Gastrocnemius medialis (tissue), 4 donors: ENCODE data around the gene RACGAP1.

Source experiments
- POLR2A ChIP-seq, 2 donors: fragments of 450-650 bp; IDR thresholded peaks; one replicate each; pipeline ENCODE4 v1.6.1; 2017; ENCODE audit warnings: antibody characterized with exemption in 2 of 2, mild to moderate bottlenecking in 2 of 2, moderate library complexity in 2 of 2
- TF ChIP-seq, protein P1 (sequence below), 5 experiments: fragments of 450-650 bp in 3 of 5; fragments of 200-600 bp in 2 of 5; sonication (generic) in 2 of 5; IDR thresholded peaks in 4 of 5; conservative IDR thresholded peaks in 1 of 5; 1 replicate in 4 of 5; 2 replicates in 1 of 5; pipeline ENCODE4 v1.5.1; 2016 to 2019; ENCODE audit warnings: antibody characterized with exemption in 5 of 5, mild to moderate bottlenecking in 3 of 5, moderate library complexity in 3 of 5

DNA sequence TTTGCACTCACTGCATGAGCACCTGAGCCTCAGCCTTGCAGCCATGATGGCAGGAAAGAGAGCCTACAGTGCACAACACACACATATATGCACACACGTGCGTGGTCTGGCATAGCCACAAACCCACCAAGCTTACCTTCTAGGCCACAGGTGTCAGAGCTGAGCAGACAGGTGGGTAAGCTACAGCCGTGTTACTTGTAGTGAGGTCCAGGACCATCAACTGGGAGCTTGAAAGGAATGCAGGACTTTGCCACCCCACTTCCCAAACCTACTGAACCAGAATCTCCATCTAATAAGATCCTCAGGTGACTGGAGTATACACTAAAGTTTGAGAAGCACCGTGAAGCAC, 34.8 kb upstream of the RACGAP1 start:
- TF ChIP-seq, protein P1, sequence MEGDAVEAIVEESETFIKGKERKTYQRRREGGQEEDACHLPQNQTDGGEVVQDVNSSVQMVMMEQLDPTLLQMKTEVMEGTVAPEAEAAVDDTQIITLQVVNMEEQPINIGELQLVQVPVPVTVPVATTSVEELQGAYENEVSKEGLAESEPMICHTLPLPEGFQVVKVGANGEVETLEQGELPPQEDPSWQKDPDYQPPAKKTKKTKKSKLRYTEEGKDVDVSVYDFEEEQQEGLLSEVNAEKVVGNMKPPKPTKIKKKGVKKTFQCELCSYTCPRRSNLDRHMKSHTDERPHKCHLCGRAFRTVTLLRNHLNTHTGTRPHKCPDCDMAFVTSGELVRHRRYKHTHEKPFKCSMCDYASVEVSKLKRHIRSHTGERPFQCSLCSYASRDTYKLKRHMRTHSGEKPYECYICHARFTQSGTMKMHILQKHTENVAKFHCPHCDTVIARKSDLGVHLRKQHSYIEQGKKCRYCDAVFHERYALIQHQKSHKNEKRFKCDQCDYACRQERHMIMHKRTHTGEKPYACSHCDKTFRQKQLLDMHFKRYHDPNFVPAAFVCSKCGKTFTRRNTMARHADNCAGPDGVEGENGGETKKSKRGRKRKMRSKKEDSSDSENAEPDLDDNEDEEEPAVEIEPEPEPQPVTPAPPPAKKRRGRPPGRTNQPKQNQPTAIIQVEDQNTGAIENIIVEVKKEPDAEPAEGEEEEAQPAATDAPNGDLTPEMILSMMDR (IDR thresholded peaks at IDR 0.05 in 4 of 5, conservative IDR thresholded peaks at IDR 0.05 in 1 of 5), result no peak
- TF ChIP-seq POLR2A (IDR thresholded peaks at IDR 0.05), result no peak
